HepG2 (cell line): ENCODE data around the gene SHLD1. TPM values are rescaled to one million over a fixed set of nuclear protein-coding genes. Genes with fewer than 3 reads are reported as not detected.

ENCODE experiments used
- DNMT3B ChIP-seq: conservative IDR thresholded peaks from 2 replicates; pipeline ENCODE4 v1.6.1; 2016; ENCODE audit warnings: missing biosample characterization, control low read depth
- GATAD2A ChIP-seq: IDR thresholded peaks from 2 replicates; pipeline ENCODE4 v1.6.1; 2016
- GFI1 ChIP-seq: sonication (generic); formaldehyde crosslinking; IDR thresholded peaks from 2 replicates; pipeline ENCODE4 v1.5.0; 2020; ENCODE audit warnings: missing genetic modification reagents, mild to moderate bottlenecking, borderline replicate concordance
- HNRNPUL1 ChIP-seq: fragments of 200-400 bp; formaldehyde crosslinking; IDR thresholded peaks from 2 replicates; pipeline ENCODE4 v1.6.1; 2017; ENCODE audit warnings: low read depth, mild to moderate bottlenecking, low read length, moderate library complexity
- HOMEZ ChIP-seq: IDR thresholded peaks from 2 replicates; pipeline ENCODE4 v1.6.1; 2016; ENCODE audit warnings: low read depth
- IKZF4 ChIP-seq: sonication (generic); formaldehyde crosslinking; IDR thresholded peaks from 2 replicates; pipeline ENCODE4 v1.5.1; 2020; ENCODE audit warnings: borderline replicate concordance, mild to moderate bottlenecking, low read depth, missing genetic modification reagents; ENCODE audit errors: not compliant biosample characterization
- KLF13 ChIP-seq: sonication (generic); formaldehyde crosslinking; IDR thresholded peaks from 2 replicates; pipeline ENCODE4 v1.4.0; 2020; ENCODE audit warnings: mild to moderate bottlenecking, missing genetic modification reagents
- RBFOX2 ChIP-seq: fragments of 200-400 bp; formaldehyde crosslinking; IDR thresholded peaks from 2 replicates; pipeline ENCODE4 v1.6.1; 2017; ENCODE audit warnings: low read depth, mild to moderate bottlenecking, low read length
- RFXANK ChIP-seq: IDR thresholded peaks from 2 replicates; pipeline ENCODE4 v1.6.1; 2016
- SP4 ChIP-seq: sonication (generic); formaldehyde crosslinking; IDR thresholded peaks from 2 replicates; pipeline ENCODE4 v1.8.1; 2023; ENCODE audit warnings: mild to moderate bottlenecking, missing genetic modification reagents
- STAT5B ChIP-seq: sonication (generic); formaldehyde crosslinking; IDR thresholded peaks from 2 replicates; pipeline ENCODE4 v1.4.0; 2020; ENCODE audit warnings: missing genetic modification reagents
- TBL1XR1 ChIP-seq: fragments of 150-350 bp; IDR thresholded peaks from 2 replicates; pipeline ENCODE4 v1.6.1; 2014; ENCODE audit warnings: borderline replicate concordance, low read length; ENCODE audit not compliant: partially characterized antibody
- ZBTB3 ChIP-seq: sonication (generic); formaldehyde crosslinking; IDR thresholded peaks from 2 replicates; pipeline ENCODE4 v1.4.0; 2020; ENCODE audit warnings: low read depth, mild to moderate bottlenecking, moderate library complexity, missing genetic modification reagents, borderline replicate concordance
- ZFP36L2 ChIP-seq: sonication (generic); formaldehyde crosslinking; IDR thresholded peaks from 2 replicates; pipeline ENCODE4 v1.4.0; 2020; ENCODE audit warnings: missing genetic modification reagents
- ZGPAT ChIP-seq: IDR thresholded peaks from 2 replicates; pipeline ENCODE4 v1.6.1; 2016; ENCODE audit warnings: mild to moderate bottlenecking
- ZNF432 ChIP-seq: sonication (generic); formaldehyde crosslinking; IDR thresholded peaks from 2 replicates; pipeline ENCODE4 v1.5.0; 2020; ENCODE audit warnings: missing genetic modification reagents, mild to moderate bottlenecking, borderline replicate concordance
- ZNF615 ChIP-seq: sonication (generic); formaldehyde crosslinking; IDR thresholded peaks from 2 replicates; pipeline ENCODE4 v1.5.0; 2020; ENCODE audit warnings: mild to moderate bottlenecking, missing genetic modification reagents, borderline replicate concordance
- ZNF652 ChIP-seq: IDR thresholded peaks from 2 replicates; pipeline ENCODE4 v1.6.1; 2016; ENCODE audit warnings: low read depth, borderline replicate concordance
- ZNF709 ChIP-seq: sonication (generic); formaldehyde crosslinking; IDR thresholded peaks from 2 replicates; pipeline ENCODE4 v1.5.0; 2020; ENCODE audit warnings: mild to moderate bottlenecking, missing genetic modification reagents
- ZNF737 ChIP-seq: sonication (generic); formaldehyde crosslinking; IDR thresholded peaks from 2 replicates; pipeline ENCODE4 v1.5.0; 2020; ENCODE audit warnings: missing genetic modification reagents, mild to moderate bottlenecking, borderline replicate concordance
- ZNF768 ChIP-seq: sonication (generic); formaldehyde crosslinking; IDR thresholded peaks from 2 replicates; pipeline ENCODE4 v1.4.0; 2020; ENCODE audit warnings: missing genetic modification reagents
- ZNF839 ChIP-seq: sonication (generic); formaldehyde crosslinking; IDR thresholded peaks from 2 replicates; pipeline ENCODE4 v1.4.0; 2020; ENCODE audit warnings: missing genetic modification reagents, mild to moderate bottlenecking, borderline replicate concordance
- ZSCAN9 ChIP-seq: IDR thresholded peaks from 2 replicates; pipeline ENCODE4 v1.6.1; 2016; ENCODE audit warnings: borderline replicate concordance
- polyA plus RNA-seq, 8 experiments: library from polyadenylated mRNA; depleted of rRNA in 3 of 8; stranded (reverse) in 7 of 8; unstranded in 1 of 8; fragments of >200 nt; fragmentation: Illumina TruSeq in 4 of 8; extraction: Trizol in 4 of 8; gene quantifications; 2 replicates each; pipeline versions ENCODE4 v1.2.1 to v1.2.3, GENCODE V29; 2011 to 2016; ENCODE audit warnings: low read depth in 4 of 8, missing spikeins in 1 of 8, mixed read lengths in 1 of 8; ENCODE audit not compliant: insufficient read depth in 1 of 8
- total RNA-seq, 5 experiments: library from RNA; depleted of rRNA; stranded (reverse); fragments of >200 nt; fragmentation: Illumina TruSeq; extraction: Trizol; gene quantifications; 2 replicates each; pipeline ENCODE4 v1.2.3, GENCODE V29; 2016; ENCODE audit warnings: low read depth in 1 of 5
- TF ChIP-seq, protein P1 (sequence below): sonication (generic); formaldehyde crosslinking; IDR thresholded peaks from 2 replicates; pipeline ENCODE4 v1.8.0; 2022; ENCODE audit warnings: mild to moderate bottlenecking, missing genetic modification reagents, borderline replicate concordance
- TF ChIP-seq, protein P2 (sequence below): sonication (generic); formaldehyde crosslinking; conservative IDR thresholded peaks from 2 replicates; pipeline ENCODE4 v1.4.0; 2020; ENCODE audit warnings: mild to moderate bottlenecking, missing genetic modification reagents, moderate library complexity

Gene SHLD1
- total and polyA plus RNA-seq, 2 of the 13 experiments (the other 11 are each of a cell fraction or from before 2014, with no cell fraction given) = 8.9 to 10.0 TPM

GRCh38 chr20:5788385-5788895 lies 38.2 kb downstream of the SHLD1 start (continued):
- TF ChIP-seq HOMEZ (CRISPR knock-in tag) = 0 out of 2 replicates have a peak, but pooled peaks have one; percentile 48
- no peak for TF ChIP-seq STAT5B
- TF ChIP-seq, protein P1, sequence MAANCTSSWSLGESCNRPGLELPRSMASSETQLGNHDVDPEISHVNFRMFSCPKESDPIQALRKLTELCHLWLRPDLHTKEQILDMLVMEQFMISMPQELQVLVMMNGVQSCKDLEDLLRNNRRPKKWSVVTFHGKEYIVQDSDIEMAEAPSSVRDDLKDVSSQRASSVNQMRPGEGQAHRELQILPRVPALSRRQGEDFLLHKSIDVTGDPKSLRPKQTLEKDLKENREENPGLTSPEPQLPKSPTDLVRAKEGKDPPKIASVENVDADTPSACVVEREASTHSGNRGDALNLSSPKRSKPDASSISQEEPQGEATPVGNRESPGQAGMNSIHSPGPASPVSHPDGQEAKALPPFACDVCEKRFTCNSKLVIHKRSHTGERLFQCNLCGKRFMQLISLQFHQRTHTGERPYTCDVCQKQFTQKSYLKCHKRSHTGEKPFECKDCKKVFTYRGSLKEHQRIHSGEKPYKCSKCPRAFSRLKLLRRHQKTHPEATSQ = no peak
- no peak for TF ChIP-seq ZNF768 (CRISPR knock-in tag)
- TF ChIP-seq IKZF4 (CRISPR knock-in tag) = no peak
- peak; percentile 59 for TF ChIP-seq GATAD2A (CRISPR knock-in tag)
- TF ChIP-seq ZNF432 = no peak
- TF ChIP-seq, protein P2, sequence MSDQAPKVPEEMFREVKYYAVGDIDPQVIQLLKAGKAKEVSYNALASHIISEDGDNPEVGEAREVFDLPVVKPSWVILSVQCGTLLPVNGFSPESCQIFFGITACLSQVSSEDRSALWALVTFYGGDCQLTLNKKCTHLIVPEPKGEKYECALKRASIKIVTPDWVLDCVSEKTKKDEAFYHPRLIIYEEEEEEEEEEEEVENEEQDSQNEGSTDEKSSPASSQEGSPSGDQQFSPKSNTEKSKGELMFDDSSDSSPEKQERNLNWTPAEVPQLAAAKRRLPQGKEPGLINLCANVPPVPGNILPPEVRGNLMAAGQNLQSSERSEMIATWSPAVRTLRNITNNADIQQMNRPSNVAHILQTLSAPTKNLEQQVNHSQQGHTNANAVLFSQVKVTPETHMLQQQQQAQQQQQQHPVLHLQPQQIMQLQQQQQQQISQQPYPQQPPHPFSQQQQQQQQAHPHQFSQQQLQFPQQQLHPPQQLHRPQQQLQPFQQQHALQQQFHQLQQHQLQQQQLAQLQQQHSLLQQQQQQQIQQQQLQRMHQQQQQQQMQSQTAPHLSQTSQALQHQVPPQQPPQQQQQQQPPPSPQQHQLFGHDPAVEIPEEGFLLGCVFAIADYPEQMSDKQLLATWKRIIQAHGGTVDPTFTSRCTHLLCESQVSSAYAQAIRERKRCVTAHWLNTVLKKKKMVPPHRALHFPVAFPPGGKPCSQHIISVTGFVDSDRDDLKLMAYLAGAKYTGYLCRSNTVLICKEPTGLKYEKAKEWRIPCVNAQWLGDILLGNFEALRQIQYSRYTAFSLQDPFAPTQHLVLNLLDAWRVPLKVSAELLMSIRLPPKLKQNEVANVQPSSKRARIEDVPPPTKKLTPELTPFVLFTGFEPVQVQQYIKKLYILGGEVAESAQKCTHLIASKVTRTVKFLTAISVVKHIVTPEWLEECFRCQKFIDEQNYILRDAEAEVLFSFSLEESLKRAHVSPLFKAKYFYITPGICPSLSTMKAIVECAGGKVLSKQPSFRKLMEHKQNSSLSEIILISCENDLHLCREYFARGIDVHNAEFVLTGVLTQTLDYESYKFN (CRISPR knock-in tag) = peak; percentile 48; the same call in 1 of the 2 replicates
- no peak for TF ChIP-seq SP4 (CRISPR knock-in tag)
- TF ChIP-seq ZNF709 = no peak
- no peak for TF ChIP-seq HNRNPUL1
- TF ChIP-seq ZBTB3 (CRISPR knock-in tag) = peak; percentile 64; the same call in 1 of the 2 replicates
- TF ChIP-seq ZNF615 (CRISPR knock-in tag) = no peak
- no peak for TF ChIP-seq DNMT3B (CRISPR knock-in tag)
- TF ChIP-seq KLF13 = no peak
- no peak for TF ChIP-seq RFXANK (CRISPR knock-in tag)
- no peak for TF ChIP-seq GFI1 (CRISPR knock-in tag)
- TF ChIP-seq ZNF839 (CRISPR knock-in tag) = no peak
- TF ChIP-seq TBL1XR1 = peak; percentile 33
- no peak for TF ChIP-seq RBFOX2
- no peak for TF ChIP-seq ZFP36L2
- no peak for TF ChIP-seq ZSCAN9 (CRISPR knock-in tag)
- no peak for TF ChIP-seq ZNF737
- TF ChIP-seq ZGPAT = no peak
- TF ChIP-seq ZNF652 (CRISPR knock-in tag) = no peak
